Measurements from ENCODE around the gene RANGAP1. TPM values are rescaled to one million over a fixed set of nuclear protein-coding genes. Genes with fewer than 3 reads are reported as not detected.

RANGAP1 gene, protein sequence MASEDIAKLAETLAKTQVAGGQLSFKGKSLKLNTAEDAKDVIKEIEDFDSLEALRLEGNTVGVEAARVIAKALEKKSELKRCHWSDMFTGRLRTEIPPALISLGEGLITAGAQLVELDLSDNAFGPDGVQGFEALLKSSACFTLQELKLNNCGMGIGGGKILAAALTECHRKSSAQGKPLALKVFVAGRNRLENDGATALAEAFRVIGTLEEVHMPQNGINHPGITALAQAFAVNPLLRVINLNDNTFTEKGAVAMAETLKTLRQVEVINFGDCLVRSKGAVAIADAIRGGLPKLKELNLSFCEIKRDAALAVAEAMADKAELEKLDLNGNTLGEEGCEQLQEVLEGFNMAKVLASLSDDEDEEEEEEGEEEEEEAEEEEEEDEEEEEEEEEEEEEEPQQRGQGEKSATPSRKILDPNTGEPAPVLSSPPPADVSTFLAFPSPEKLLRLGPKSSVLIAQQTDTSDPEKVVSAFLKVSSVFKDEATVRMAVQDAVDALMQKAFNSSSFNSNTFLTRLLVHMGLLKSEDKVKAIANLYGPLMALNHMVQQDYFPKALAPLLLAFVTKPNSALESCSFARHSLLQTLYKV
- total RNA-seq, result 10 to 100 TPM; 76.8 to 77.6 TPM

DNA sequence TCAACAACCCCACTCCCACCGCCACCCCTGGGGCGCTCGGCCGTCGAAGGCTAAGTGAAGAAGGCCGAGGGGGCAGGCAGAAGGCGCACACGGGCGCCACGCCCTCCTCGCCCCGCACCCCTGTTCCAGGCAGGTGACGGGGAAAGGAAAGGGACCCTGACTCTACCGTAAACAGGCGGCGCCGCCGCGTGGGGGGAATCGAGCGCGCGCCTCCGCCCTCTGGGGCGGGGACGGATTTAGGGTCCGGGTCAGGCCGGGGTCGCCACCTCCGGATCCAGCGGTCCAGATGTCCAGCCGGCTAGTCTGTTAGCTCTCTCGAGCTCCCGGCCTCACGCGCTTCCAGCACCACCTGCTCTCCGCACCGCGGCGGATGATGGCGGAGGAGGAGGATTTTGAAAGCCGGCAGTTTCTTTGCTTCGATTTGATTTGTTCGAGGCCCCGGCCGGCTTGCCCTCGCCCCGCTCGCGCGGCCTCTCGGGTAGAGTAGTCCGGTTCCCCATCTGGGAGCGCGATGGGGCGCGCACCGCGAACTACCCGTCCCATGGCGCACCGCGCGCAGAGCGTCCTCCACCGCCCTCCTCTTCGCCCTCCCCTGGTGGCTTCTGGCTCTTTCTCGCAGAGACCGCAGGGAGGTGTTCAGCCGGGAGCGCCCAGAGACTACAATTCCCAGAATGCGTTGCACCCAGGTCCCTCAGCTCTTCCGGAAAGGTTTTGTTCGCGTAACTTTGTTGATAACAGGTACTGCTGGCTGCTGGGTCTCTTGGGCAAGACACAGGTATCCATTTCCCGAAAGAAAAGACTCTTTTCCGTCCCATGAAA, at the start of gene RANGAP1:
TSS of gene RANGAP1 (minus strand) at position 368 of the 819 bp plus-strand sequence. CDS start 5,143 bp downstream, outside the sequence.

DNA sequence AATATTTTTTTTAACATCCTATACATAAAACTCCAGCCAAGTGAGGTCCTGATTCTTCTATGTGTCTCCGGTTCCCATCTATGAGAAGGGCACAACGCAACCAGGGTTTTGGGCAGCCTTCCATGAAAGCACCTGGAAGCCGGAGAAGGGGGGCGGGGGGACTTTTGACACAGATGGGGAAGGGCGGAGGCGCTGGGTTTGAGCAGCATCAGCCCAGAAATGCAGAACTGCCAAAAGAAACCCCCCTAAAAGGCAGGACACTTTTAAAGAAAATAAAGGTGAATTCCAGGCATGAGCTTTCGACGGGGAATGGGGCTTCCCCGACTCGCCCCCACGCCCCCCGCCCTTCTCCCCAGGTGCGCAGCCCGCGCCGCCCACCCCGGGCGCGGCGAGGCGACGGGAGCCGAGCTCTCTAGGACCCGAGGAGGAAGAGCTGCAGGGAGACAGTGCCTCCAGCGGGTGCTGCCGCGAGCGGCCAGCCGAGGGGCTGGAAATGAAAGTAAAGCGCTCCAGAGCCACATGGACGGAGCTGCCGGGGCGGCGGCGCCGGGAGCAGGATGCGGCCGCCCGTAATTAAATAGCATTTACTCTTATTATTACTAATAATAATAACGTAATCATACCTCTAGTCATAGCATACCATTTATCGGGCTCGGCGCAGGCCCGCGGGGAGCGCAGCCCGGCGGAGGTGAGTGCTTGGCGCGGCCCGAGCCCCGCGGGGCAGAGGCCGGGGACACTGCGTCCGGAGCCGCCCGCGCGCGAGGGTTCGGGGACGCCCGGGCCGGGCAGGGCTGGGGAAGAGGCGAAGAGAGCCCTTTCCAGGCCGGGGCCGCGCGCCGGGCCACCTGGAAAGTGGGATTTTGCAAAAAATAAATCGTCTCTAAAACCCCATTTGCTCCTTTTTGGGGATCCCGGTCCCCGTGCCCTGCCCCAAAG, 15.4 kb upstream of the RANGAP1 start, which contains the start of gene ZC3H7B:
TSS of gene ZC3H7B (plus strand) at position 441 of the 936 bp plus-strand sequence. CDS start 19,136 bp downstream, outside the sequence.

DNA sequence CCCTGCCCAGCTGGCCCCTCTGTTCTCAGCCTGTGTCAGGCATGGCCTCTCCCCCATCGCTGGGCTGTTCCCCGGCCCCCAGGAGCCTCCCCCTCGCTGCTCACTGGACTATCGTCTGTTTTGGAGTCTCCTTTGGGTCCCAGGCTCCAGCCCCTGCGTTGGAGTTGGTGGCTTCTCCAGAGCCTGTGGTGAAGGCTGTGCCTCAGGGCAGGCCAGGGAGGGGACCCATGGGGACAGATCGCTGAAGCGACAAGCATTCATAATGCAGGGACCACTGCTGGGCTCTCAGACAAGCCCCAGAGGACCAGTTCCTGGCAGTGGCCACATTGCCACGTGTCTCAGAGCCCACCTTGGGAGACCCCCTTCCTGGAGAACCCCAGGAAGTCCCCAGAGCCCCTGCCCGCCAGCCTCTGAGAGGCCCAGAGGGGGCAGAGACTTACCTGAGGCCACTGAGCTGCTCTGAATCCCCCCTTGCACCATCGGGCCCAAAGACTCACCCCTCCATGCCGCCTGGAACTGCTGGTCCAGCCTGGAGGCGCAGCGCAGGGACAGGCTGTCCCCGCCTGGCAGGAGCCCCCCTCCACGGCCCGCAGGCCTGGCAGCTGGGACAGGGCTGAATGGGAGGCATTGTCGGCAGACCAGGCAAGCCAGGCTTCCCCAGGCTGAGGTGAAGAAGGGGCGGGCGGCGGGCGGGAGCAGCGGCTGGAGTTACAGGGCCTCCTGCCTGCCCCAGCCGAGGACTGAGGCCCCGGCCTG, 45.4 kb downstream of the RANGAP1 start, which contains the start of gene CHADL:
TSS of gene CHADL (minus strand) at position 555 of the 756 bp plus-strand sequence. CDS start at position 505, 50 bp downstream.

DNA sequence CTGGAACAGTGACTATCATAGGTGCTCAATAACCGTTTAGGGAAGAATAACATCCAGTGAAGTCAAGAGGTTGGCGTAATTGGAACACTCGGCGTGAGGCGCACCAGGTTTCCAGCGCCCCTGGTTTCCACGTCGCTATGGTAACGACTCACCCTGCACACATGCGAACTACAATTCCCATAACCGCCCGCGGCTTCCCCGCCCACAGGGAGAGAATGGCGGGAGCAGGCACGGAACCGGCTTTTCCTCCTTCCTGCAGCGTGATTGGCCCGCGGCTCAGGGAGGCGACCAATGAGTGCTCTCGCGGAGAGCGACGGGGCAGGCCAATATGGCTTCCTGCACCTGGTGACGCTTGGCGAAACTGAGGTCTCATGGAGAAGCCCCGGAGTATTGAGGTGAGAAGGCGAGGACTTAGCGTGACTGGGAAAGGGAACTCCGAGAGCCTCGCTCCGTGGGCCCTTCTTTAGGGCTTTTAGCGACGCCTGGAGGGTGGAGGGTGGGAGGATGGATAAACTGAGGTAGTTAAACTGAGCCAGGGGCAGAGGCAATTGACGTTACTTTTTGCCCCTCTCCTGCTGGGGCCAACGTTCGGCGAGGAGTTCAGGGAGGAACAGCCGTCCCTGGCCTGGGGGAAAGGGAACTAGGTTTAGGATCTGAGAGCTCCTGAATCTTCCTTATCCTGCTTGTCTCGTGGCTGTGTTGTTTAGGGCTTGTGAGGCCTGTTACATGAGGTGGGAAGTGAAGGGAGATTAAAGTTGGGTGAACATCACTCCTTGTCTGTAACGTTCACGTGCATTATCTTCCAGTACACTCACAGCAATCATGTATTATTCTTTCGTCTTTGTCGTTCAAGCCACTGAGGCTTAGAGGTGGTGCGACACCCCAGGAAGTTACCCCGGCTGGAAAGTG, 80.7 kb downstream of the RANGAP1 start, which contains the start of gene L3MBTL2:
TSS of gene L3MBTL2 (plus strand) at position 321 of the 909 bp plus-strand sequence. CDS start at position 372, 51 bp downstream.

Small RNAs within 50 kb of the gene (microRNA-seq; reads per million reads assigned to microRNA genes)
- gene MIR6889 (ENCODE audit: borderline microRNAs expressed, borderline replicate concordance), result not detected

Other genes with a start within 250 kb of the RANGAP1 start
- gene EP300, start 193.6 kb downstream of the RANGAP1 start, total RNA-seq, result 10 to 100 TPM; 77.4 to 78.4 TPM
- 10 to 100 TPM; 30.4 to 30.9 TPM for gene L3MBTL2, start 80.9 kb downstream of the RANGAP1 start, total RNA-seq
- gene CHADL, start 45.3 kb downstream of the RANGAP1 start, total RNA-seq, result under 1 TPM; 0.23 to 0.34 TPM
- gene ZC3H7B, start 15.3 kb upstream of the RANGAP1 start, total RNA-seq, result 10 to 100 TPM; 43.1 to 43.2 TPM
- 1 to 10 TPM; 2.2 to 2.8 TPM for gene TEF, start 95.8 kb upstream of the RANGAP1 start, total RNA-seq
- gene TOB2, start 160.6 kb upstream of the RANGAP1 start, total RNA-seq, result 10 to 100 TPM; 33.0 to 33.4 TPM
- 10 to 100 TPM; 46.5 to 48.1 TPM for gene PHF5A, start 182.5 kb upstream of the RANGAP1 start, total RNA-seq
- 10 to 100 TPM; 65.1 to 65.5 TPM for gene ACO2, start 182.9 kb upstream of the RANGAP1 start, total RNA-seq

Data from activated naive CD4-positive, alpha-beta T cell treated with anti-CD3 and anti-CD28 coated beads, Interleukin-2, amount 10 ng/mL, durations not matched to agents 5 hours and 36 hours (primary cell).